MM.1S (cell line): ENCODE measurements around the gene TIMM17A.

Experiments
- DNase-seq: peaks from one replicate; pipeline ENCODE4 v3.0.0-alpha.2; 2015
- H2AFZ ChIP-seq: fragments of 300-600 bp; sonication (generic); 2 replicates; pipeline ENCODE4 v1.6.0; 2016; ENCODE audit warnings: antibody characterized with exemption, low read length
- H3F3A ChIP-seq: fragments of 300-600 bp; sonication (generic); 2 replicates; pipeline ENCODE4 v1.6.1; 2016; ENCODE audit warnings: mild to moderate bottlenecking, antibody characterized with exemption, low read length, moderate library complexity, mixed read lengths; ENCODE audit not compliant: insufficient read depth
- H3K27ac ChIP-seq: fragments of 300-600 bp; sonication (generic); 2 replicates; pipeline ENCODE4 v1.5.1; 2016; ENCODE audit warnings: mild to moderate bottlenecking, low read length
- H3K27me3 ChIP-seq: fragments of 300-600 bp; sonication (generic); replicated peaks from 2 replicates; pipeline ENCODE4 v1.6.0; 2016; ENCODE audit warnings: low read length; ENCODE audit not compliant: insufficient read depth
- H3K36me3 ChIP-seq: fragments of 300-600 bp; sonication (generic); replicated peaks from 2 replicates; pipeline ENCODE4 v1.6.1; 2016; ENCODE audit warnings: mild to moderate bottlenecking, low read length, mixed read lengths; ENCODE audit not compliant: insufficient read depth
- H3K4me1 ChIP-seq: fragments of 300-600 bp; sonication (generic); 2 replicates; pipeline ENCODE4 v1.6.1; 2016; ENCODE audit warnings: low read length, mixed read lengths
- H3K4me2 ChIP-seq: fragments of 300-600 bp; sonication (generic); 2 replicates; pipeline ENCODE4 v1.6.0; 2016; ENCODE audit warnings: low read depth, low read length
- H3K4me3 ChIP-seq: fragments of 300-600 bp; sonication (generic); 2 replicates; pipeline ENCODE4 v1.5.1; 2016; ENCODE audit warnings: low read length, mixed read lengths
- H3K79me2 ChIP-seq: fragments of 300-600 bp; sonication (generic); 2 replicates; pipeline ENCODE4 v1.6.1; 2016; ENCODE audit warnings: mixed run types, low read length, mixed read lengths
- H3K9ac ChIP-seq: fragments of 300-600 bp; sonication (generic); 2 replicates; pipeline ENCODE4 v1.6.1; 2016; ENCODE audit warnings: low read length, mixed read lengths
- H3K9me2 ChIP-seq: fragments of 300-600 bp; sonication (generic); replicated peaks from 2 replicates; pipeline ENCODE4 v1.6.1; 2016; ENCODE audit warnings: mild to moderate bottlenecking, low read length, mixed read lengths; ENCODE audit not compliant: insufficient read depth
- H3K9me3 ChIP-seq: fragments of 300-600 bp; sonication (generic); replicated peaks from 2 replicates; pipeline ENCODE4 v1.6.1; 2016; ENCODE audit warnings: mild to moderate bottlenecking, low read length, mixed read lengths; ENCODE audit not compliant: insufficient read depth
- H4K20me1 ChIP-seq: fragments of 300-600 bp; sonication (generic); 2 replicates; pipeline ENCODE4 v1.6.1; 2016; ENCODE audit warnings: mild to moderate bottlenecking, low read length, moderate library complexity, mixed read lengths; ENCODE audit not compliant: insufficient read depth
- CTCF ChIP-seq: fragments of 300-600 bp; sonication (generic); IDR thresholded peaks from 2 replicates; pipeline ENCODE4 v1.5.1; 2016; ENCODE audit warnings: antibody characterized with exemption, low read length, mixed read lengths
- EZH2 ChIP-seq: fragments of 300-600 bp; sonication (generic); optimal IDR thresholded peaks from 2 replicates; pipeline ENCODE3; 2017; ENCODE audit warnings: low read depth, mild to moderate bottlenecking, antibody characterized with exemption, low read length, mixed read lengths
- EZH2phosphoT487 ChIP-seq: fragments of 300-600 bp; sonication (generic); IDR thresholded peaks from 2 replicates; pipeline ENCODE4 v1.6.1; 2018; ENCODE audit warnings: antibody characterized with exemption, low read length

TIMM17A gene

GRCh38 chr1:202004711-202005110 is 49.4 kb downstream of the TIMM17A start:
- Histone ChIP-seq H4K20me1 (no peaks in the 10 kb centered on the region), H3K4me1 (peaks cover 1% of the 10 kb centered on the region), H2AFZ (no peak overlapping the region), H3K9me3 (no peaks in the 10 kb centered on the region), H3K4me3 (no peak overlapping the region), H3K9ac (no peak overlapping the region), H3K27me3 (no peaks in the 10 kb centered on the region), H3K36me3 (peaks cover 3% of the 10 kb centered on the region; the same call in 1 of the 2 replicates), H3K27ac (no peak overlapping the region), H3K4me2 (no peak overlapping the region), H3K79me2 (no peaks in the 10 kb centered on the region), H3K9me2 (no peaks in the 10 kb centered on the region), H3F3A (no peaks in the 10 kb centered on the region)
- no peak for DNase-seq
- TF ChIP-seq EZH2 (no peak), CTCF (no peak), EZH2phosphoT487 (no peak)

- no peak for TF ChIP-seq EZH2phosphoT487
- peak; percentile 25 for TF ChIP-seq CTCF
- Histone ChIP-seq H3K4me3 (no peak overlapping the region), H3K4me2 (no peak overlapping the region), H2AFZ (no peak overlapping the region), H3K27me3 (no peaks in the 10 kb centered on the region), H4K20me1 (no peaks in the 10 kb centered on the region), H3K9me2 (no peaks in the 10 kb centered on the region), H3K9ac (no peak overlapping the region), H3K27ac (no peak overlapping the region), H3K4me1 (peaks cover 11% of the 10 kb centered on the region), H3K79me2 (no peaks in the 10 kb centered on the region), H3K9me3 (no peaks in the 10 kb centered on the region), H3F3A (no peaks in the 10 kb centered on the region), H3K36me3 (0 out of 2 replicates have a peak, but pooled peaks cover 3% of the 10 kb centered on the region)
- no peak for DNase-seq
Measured at GRCh38 chr1:202005958-202006357, 50.7 kb downstream of the TIMM17A start.

- H3K4me3 ChIP-seq, result no peak overlapping the region
Measured at GRCh38 chr1:202007304-202007703, 52.0 kb downstream of the TIMM17A start.

More at GRCh38 chr1:202007304-202007703, 52.0 kb downstream of the TIMM17A start:
- no peak overlapping the region for H2AFZ ChIP-seq
- TF ChIP-seq CTCF, result no peak
- no peak for TF ChIP-seq EZH2
- no peak for TF ChIP-seq EZH2phosphoT487
- H3K27ac ChIP-seq, result no peak overlapping the region
- no peaks in the 10 kb centered on the region for H4K20me1 ChIP-seq
- no peak overlapping the region for H3K9ac ChIP-seq
- 0 out of 2 replicates have a peak, but pooled peaks cover 3% of the 10 kb centered on the region for H3K36me3 ChIP-seq
- H3K79me2 ChIP-seq, result no peaks in the 10 kb centered on the region
- H3K9me3 ChIP-seq, result no peaks in the 10 kb centered on the region
- peaks cover 11% of the 10 kb centered on the region for H3K4me1 ChIP-seq
- no peaks in the 10 kb centered on the region for H3K9me2 ChIP-seq
- H3K27me3 ChIP-seq, result no peaks in the 10 kb centered on the region
- no peak for DNase-seq
- H3K4me2 ChIP-seq, result no peak overlapping the region
- no peaks in the 10 kb centered on the region for H3F3A ChIP-seq
